MCF 10A (cell line): ENCODE data around the gene SLC17A1. TPM values are rescaled to one million over a fixed set of nuclear protein-coding genes. Genes with fewer than 3 reads are reported as not detected.
"Not testable (repeated sequence)": the region's sequence is repeated elsewhere in the genome, so short reads cannot be mapped to it uniquely, and the experiment has no call there.

Experiments used
- BruUV-seq: library from RNA; stranded (reverse); fragments of 400-500 nt; replicated peaks from 2 replicates; lab custom pipeline; 2021; lab: Mats Ljungman, UMichigan
- CTCF ChIA-PET: fragments of 300-600 bp; sonication (Branson Sonifier 250); formaldehyde crosslinking; extraction: SDS; loops from one replicate; lab custom pipeline; 2021; ENCODE audit warnings: antibody characterized with exemption, inconsistent platforms; lab: Yijun Ruan, JAX
- POLR2A ChIA-PET: fragments of 300-600, 350-650 bp; sonication (Branson Sonifier 250); formaldehyde crosslinking; extraction: SDS; loops from one replicate; lab custom pipeline; 2020; ENCODE audit warnings: antibody characterized with exemption, inconsistent platforms; lab: Yijun Ruan, JAX
- DNase-seq: peaks from one replicate; pipeline ENCODE4 v3.0.0-alpha.2; 2018; ENCODE audit not compliant: unreplicated experiment
- H3K27ac Mint-ChIP-seq: one replicate; pipeline ENCODE4 v1.8.0; 2022; ENCODE audit warnings: mild to moderate bottlenecking, low read depth, mixed read lengths; ENCODE audit not compliant: unreplicated experiment
- H3K27me3 Mint-ChIP-seq: one replicate; pipeline ENCODE4 v1.8.0; 2022; ENCODE audit warnings: mixed read lengths; ENCODE audit not compliant: insufficient read depth, unreplicated experiment
- H3K36me3 Mint-ChIP-seq: one replicate; pipeline ENCODE4 v1.8.0; 2022; ENCODE audit warnings: mild to moderate bottlenecking, moderate library complexity, mixed read lengths; ENCODE audit not compliant: insufficient read depth, unreplicated experiment
- H3K4me1 Mint-ChIP-seq: one replicate; pipeline ENCODE4 v1.8.0; 2022; ENCODE audit warnings: mixed read lengths; ENCODE audit not compliant: insufficient read depth, unreplicated experiment
- H3K4me3 Mint-ChIP-seq: one replicate; pipeline ENCODE4 v1.8.0; 2022; ENCODE audit warnings: mild to moderate bottlenecking, moderate library complexity, mixed read lengths; ENCODE audit not compliant: unreplicated experiment
- H3K9me3 Mint-ChIP-seq: one replicate; pipeline ENCODE4 v1.8.0; 2022; ENCODE audit warnings: mixed read lengths; ENCODE audit not compliant: unreplicated experiment
- intact Hi-C: fragments of 100-400 bp; cut with micrococcal nuclease; formaldehyde crosslinking; loops from 2 replicates; pipeline ENCODE4 v1.14.1; 2022
- total RNA-seq: library from RNA; stranded (reverse); gene quantifications from 2 replicates; pipeline ENCODE4 v1.2.3, GENCODE V29; 2022
- TF ChIP-seq, protein P1 (sequence below): fragments of 200-600 bp; IDR thresholded peaks from one replicate; pipeline ENCODE4 v1.8.0; 2022; ENCODE audit warnings: antibody characterized with exemption, mild to moderate bottlenecking; ENCODE audit not compliant: unreplicated experiment

SLC17A1 gene
- total RNA-seq, 1 experiment from 2014 or later: not detected

DNA sequence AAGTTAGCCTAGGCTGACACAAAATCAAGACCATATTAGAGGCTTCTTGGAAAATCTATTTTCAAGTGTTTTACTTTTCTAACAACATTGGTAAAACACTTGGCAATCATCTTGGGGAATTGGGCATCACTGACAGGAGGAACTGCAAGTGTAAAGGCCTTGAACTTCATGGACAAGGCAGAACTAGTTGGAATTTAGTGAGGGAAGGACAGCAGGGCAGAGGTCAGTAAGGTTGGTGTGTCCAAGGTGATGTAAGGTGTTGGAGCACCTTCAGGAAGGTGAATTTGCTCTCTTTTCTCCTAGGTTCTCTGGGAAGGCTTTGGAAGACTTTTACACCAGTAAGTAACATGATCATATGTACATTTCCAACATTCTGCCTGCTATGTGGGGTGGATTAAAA lies 78.8 kb downstream of the SLC17A1 start:
- Mint-ChIP-seq H3K9me3 (no peaks in the 10 kb centered on the region), H3K36me3 (no peaks in the 10 kb centered on the region), H3K27ac (no peak overlapping the region), H3K4me1 (no peaks in the 10 kb centered on the region), H3K27me3 (peaks cover 39% of the 10 kb centered on the region), H3K4me3 (no peak overlapping the region)
- BruUV-seq: no TSS peak
- CTCF ChIA-PET: interaction anchor here (0.6 to 1.0 kb wide), 3 partner anchors 8 to 26 kb away, joined by 3 to 4 read pairs (median 3); no protein-coding TSS in a partner anchor
- DNase-seq: no peak
- intact Hi-C loops: no loop called here
- POLR2A ChIA-PET: no interaction called here
- TF ChIP-seq, protein P1, sequence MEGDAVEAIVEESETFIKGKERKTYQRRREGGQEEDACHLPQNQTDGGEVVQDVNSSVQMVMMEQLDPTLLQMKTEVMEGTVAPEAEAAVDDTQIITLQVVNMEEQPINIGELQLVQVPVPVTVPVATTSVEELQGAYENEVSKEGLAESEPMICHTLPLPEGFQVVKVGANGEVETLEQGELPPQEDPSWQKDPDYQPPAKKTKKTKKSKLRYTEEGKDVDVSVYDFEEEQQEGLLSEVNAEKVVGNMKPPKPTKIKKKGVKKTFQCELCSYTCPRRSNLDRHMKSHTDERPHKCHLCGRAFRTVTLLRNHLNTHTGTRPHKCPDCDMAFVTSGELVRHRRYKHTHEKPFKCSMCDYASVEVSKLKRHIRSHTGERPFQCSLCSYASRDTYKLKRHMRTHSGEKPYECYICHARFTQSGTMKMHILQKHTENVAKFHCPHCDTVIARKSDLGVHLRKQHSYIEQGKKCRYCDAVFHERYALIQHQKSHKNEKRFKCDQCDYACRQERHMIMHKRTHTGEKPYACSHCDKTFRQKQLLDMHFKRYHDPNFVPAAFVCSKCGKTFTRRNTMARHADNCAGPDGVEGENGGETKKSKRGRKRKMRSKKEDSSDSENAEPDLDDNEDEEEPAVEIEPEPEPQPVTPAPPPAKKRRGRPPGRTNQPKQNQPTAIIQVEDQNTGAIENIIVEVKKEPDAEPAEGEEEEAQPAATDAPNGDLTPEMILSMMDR: no peak

DNA sequence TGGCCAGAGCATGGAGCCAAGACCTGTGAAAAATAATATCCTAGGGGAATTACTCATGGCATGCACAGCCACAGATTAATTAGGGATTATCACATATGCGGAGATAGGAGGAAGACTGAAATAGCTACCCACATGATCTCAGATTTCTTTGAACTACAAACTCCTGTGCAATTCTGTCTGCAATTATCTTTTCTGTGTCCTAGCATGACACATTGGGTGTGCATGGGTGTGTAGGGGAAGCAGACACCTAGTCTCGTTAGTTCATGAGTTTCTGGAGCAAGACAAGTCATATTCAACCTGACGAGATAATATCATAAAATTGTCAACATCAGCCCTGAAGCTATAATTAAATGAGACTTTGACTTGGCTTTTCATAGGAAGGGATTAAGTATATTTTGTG lies 80.9 kb downstream of the SLC17A1 start:
- intact Hi-C loops: no loop called here
- H3K27me3 Mint-ChIP-seq: peaks cover 29% of the 10 kb centered on the region
- BruUV-seq: no TSS peak
- H3K9me3 Mint-ChIP-seq: no peaks in the 10 kb centered on the region
- ChIA-PET POLR2A (no interaction called here), CTCF (interaction anchor here (0.9 to 1.0 kb wide), 2 partner anchors 33 to 195 kb away, joined by 3 read pairs; no protein-coding TSS in a partner anchor)
- H3K27ac Mint-ChIP-seq: no peak overlapping the region
- no peaks in the 10 kb centered on the region for H3K36me3 Mint-ChIP-seq
- no peak overlapping the region for H3K4me3 Mint-ChIP-seq
- no peaks in the 10 kb centered on the region for H3K4me1 Mint-ChIP-seq
- DNase-seq: no peak
- TF ChIP-seq, protein P1: no peak

DNA sequence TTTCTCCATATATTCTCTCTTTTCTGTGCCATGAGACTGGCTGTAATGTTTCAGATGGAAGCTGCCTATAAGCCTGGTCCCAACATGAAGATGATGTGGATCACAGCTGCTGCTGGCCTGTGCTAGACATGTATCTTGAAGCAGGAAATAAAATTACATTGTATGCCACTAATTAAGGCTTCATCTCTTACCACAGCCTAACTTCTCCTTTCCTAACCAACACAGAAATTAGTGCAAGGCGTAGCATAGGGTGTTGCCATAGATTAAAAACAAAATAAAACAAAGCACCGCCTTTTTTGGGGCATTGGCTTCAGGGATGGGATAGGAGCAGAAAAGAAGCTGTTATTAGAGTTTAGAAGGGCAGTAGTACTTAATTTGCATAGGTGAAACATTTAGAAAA lies 82.0 kb downstream of the SLC17A1 start:
- peaks cover 19% of the 10 kb centered on the region for H3K27me3 Mint-ChIP-seq
- H3K27ac Mint-ChIP-seq: no peak overlapping the region
- BruUV-seq: no TSS peak
- H3K9me3 Mint-ChIP-seq: no peaks in the 10 kb centered on the region
- TF ChIP-seq, protein P1: no peak
- DNase-seq: no peak
- intact Hi-C loops: no loop called here
- H3K4me1 Mint-ChIP-seq: no peaks in the 10 kb centered on the region
- no peaks in the 10 kb centered on the region for H3K36me3 Mint-ChIP-seq
- ChIA-PET POLR2A (interaction anchor here (1.0 kb wide), 1 partner anchor 30 kb away, joined by 5 read pairs; no protein-coding TSS in a partner anchor), CTCF (interaction anchor here (0.6 to 1.0 kb wide), 2 partner anchors 31 to 153 kb away, joined by 3 read pairs; no protein-coding TSS in a partner anchor)
- H3K4me3 Mint-ChIP-seq: no peak overlapping the region

DNA sequence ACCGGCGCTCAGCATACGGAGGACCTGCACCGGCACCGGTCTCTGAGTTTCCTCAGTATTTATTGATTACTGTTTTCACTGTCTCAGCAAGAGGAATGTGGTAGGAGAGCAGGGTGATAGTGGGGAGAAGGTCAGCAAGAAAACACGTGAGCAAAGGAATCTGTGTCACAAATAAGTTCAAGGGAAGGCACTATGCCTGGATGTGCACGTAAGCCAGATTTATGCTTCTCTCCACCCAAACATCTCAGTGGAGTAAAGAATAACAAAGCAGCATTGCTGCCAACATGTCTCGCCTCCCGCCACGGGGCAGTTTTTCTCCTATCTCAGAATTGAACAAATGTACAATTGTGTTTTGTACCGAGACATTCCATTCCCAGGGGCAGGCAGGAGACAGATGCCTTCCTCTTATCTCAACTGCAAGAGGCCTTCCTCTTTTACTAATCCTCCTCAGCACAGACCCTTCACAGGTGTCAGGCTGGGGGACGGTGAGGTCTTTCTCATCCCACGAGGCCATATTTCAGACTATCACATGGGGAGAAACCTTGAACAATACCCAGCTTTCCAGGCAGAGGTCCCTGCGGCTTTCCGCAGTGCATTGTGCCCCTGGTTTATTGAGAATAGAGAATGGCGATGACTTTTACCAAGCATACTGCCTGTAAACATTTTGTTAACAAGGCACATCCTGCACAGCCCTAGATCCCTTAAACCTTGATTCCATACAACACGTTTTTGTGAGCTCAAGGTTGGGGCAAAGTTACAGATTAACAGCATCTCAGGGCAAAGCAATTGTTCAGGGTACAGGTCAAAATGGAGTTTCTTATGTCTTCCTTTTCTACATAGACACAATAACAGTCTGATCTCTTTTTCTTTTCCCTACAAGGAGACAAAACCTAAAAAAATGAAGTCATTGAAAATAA lies 83.0 kb downstream of the SLC17A1 start:
- CTCF ChIA-PET: interaction anchor here (0.6 to 1.4 kb wide), 2 partner anchors 11 to 127 kb away, joined by 3 to 4 read pairs; no protein-coding TSS in a partner anchor
- H3K4me1 Mint-ChIP-seq, H3K36me3 Mint-ChIP-seq, intact Hi-C loops, H3K4me3 Mint-ChIP-seq, DNase-seq, H3K9me3 Mint-ChIP-seq, H3K27ac Mint-ChIP-seq, H3K27me3 Mint-ChIP-seq, BruUV-seq: not testable (repeated sequence)
- POLR2A ChIA-PET: interaction anchor here (1.0 kb wide), 1 partner anchor 29 kb away, joined by 5 read pairs; no protein-coding TSS in a partner anchor
